T-helper 2 cell treated with Interferon-gamma antibody and Interleukin-4, amounts not matched to agents 100 ng/mL and 5 ng/mL, for 36 hours (primary cell): ENCODE results near the gene AMZ2. TPM values are rescaled to one million over a fixed set of nuclear protein-coding genes. Genes with fewer than 3 reads are reported as not detected.

Experiments used
- intact Hi-C: fragments of 100-400 bp; cut with micrococcal nuclease; formaldehyde crosslinking; loops from one replicate; pipeline ENCODE4 v1.15.1; 2023
- total RNA-seq: library from RNA; stranded (reverse); gene quantifications from 2 replicates; pipeline ENCODE4 v1.2.3, GENCODE V29; 2022

AMZ2 gene
- total RNA-seq, 1 donor from 2014 or later: 79.7 TPM

GRCh38 chr17:68289936-68290267 is 42.1 kb downstream of the AMZ2 start:
- intact Hi-C loops: loop anchor here (2.0 to 5.0 kb wide), 5 partner anchors 27 to 1037 kb away; partner anchors contain the start of genes ABCA5 and AMZ2

- intact Hi-C loops: loop anchor here (2.0 to 5.0 kb wide), 5 partner anchors 28 to 1036 kb away; partner anchors contain the start of genes ABCA5 and AMZ2
Observed at GRCh38 chr17:68290268-68290954, 42.6 kb downstream of the AMZ2 start.

GRCh38 chr17:68290955-68291835 is 43.4 kb downstream of the AMZ2 start, which contains the start of the genes ARSG and SLC16A6:
Gene ARSG, plus strand, starts transcription at chr17:68291495. Its CDS starts 15,999 bp downstream, at chr17:68307494.
Gene SLC16A6, minus strand, starts transcription at chr17:68291127. Its CDS starts 12,807 bp downstream, at chr17:68278320.
- intact Hi-C loops: loop anchor here (1.0 to 5.0 kb wide), 9 partner anchors 28 to 1036 kb away; partner anchors contain the start of genes ABCA5, AMZ2 and WIPI1

- intact Hi-C loops: loop anchor here (1.0 to 5.0 kb wide), 14 partner anchors 18 to 1035 kb away; partner anchors contain the start of genes ABCA5, AMZ2 and WIPI1
Observed at GRCh38 chr17:68291836-68292688, 44.2 kb downstream of the AMZ2 start.

GRCh38 chr17:68292689-68293040 is 44.8 kb downstream of the AMZ2 start:
- intact Hi-C loops: loop anchor here (1.0 to 5.0 kb wide), 7 partner anchors 18 to 171 kb away; no protein-coding TSS in a partner anchor

- intact Hi-C loops: loop anchor here (2.0 to 5.0 kb wide), 3 partner anchors 105 to 124 kb away; no protein-coding TSS in a partner anchor
Observed at GRCh38 chr17:68293490-68294195, 45.8 kb downstream of the AMZ2 start.

GRCh38 chr17:68294196-68294555 is 46.3 kb downstream of the AMZ2 start:
- intact Hi-C loops: loop anchor here (5.0 kb wide), 2 partner anchors 112 to 123 kb away; no protein-coding TSS in a partner anchor

GRCh38 chr17:68294617-68295016 is 46.8 kb downstream of the AMZ2 start:
- intact Hi-C loops: loop anchor here (5.0 kb wide), 2 partner anchors 112 to 123 kb away; no protein-coding TSS in a partner anchor

- intact Hi-C loops: no loop called here
Observed at GRCh38 chr17:68295086-68295485, 47.2 kb downstream of the AMZ2 start.

GRCh38 chr17:68296217-68297191 is 48.7 kb downstream of the AMZ2 start:
- intact Hi-C loops: loop anchor here (1.0 to 2.0 kb wide), 2 partner anchors 50 to 60 kb away; no protein-coding TSS in a partner anchor

GRCh38 chr17:68297195-68297594 is 49.4 kb downstream of the AMZ2 start:
- intact Hi-C loops: loop anchor here (2.0 kb wide), 1 partner anchor 50 kb away; no protein-coding TSS in a partner anchor

GRCh38 chr17:68298601-68299000 is 50.8 kb downstream of the AMZ2 start:
- intact Hi-C loops: no loop called here

- intact Hi-C loops: no loop called here
Observed at GRCh38 chr17:68299817-68300216, 52.0 kb downstream of the AMZ2 start.

GRCh38 chr17:68301438-68301959 is 53.7 kb downstream of the AMZ2 start:
- intact Hi-C loops: no loop called here

GRCh38 chr17:68302066-68302564 is 54.3 kb downstream of the AMZ2 start:
- intact Hi-C loops: no loop called here

- intact Hi-C loops: no loop called here
Observed at GRCh38 chr17:68302666-68303065, 54.8 kb downstream of the AMZ2 start.

- intact Hi-C loops: no loop called here
Observed at GRCh38 chr17:68304706-68305105, 56.9 kb downstream of the AMZ2 start.

GRCh38 chr17:68305142-68305541 is 57.3 kb downstream of the AMZ2 start:
- intact Hi-C loops: no loop called here
